ENCODE measurements around the gene CPZ.
"Not testable (repeated sequence)": the region's sequence is repeated elsewhere in the genome, so short reads cannot be mapped to it uniquely, and the experiment has no call there.

Gene CPZ

DNA sequence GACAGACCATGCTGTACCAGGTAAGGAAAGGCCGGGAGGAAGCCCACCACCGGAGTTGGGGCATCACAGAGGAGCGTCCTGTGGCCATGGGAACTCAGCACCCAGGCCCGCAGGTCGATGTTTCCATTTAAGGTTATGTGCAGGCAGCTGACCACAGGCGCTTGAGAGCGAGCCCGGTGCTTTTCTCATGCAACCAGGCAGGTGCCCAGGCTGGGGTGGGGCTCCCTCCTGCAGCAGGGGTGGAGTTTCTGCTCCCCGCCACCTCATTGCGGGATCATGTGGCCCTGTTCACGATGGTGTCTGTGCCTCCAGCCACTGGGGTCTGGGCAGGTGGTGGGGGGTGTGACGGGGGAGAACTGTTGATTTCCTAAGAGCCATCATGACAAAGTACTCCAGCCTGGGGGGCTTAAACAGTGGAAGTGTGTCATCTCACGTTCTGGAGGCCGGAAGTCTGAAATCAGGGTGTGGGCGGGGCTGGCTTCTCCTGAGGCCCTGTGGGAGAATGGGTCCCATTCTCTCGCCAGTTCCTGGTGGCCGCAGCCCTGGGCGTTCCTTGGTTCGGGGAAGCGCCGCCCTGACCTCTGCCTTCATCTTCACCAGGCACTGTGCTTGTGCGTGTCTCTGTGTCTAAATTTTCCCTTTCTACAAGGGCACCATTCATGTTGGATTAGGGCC, 60.9 kb downstream of the CPZ start:
- ChIA-PET POLR2A (no interaction called here), CTCF (no interaction called here)
- no peak for DNase-seq (ENCODE audit: extremely low spot score)
- TF ChIP-seq FOXK2 (IDR thresholded peaks at IDR 0.05) (no peak), CTBP1 (IDR thresholded peaks at IDR 0.05; ENCODE audit: borderline replicate concordance) (no peak), SUZ12 (IDR thresholded peaks at IDR 0.05) (no peak), BHLHE40 (IDR thresholded peaks at IDR 0.05; ENCODE audit: borderline replicate concordance) (no peak), L3MBTL2 (conservative IDR thresholded peaks at IDR 0.05) (no peak), HDGF (IDR thresholded peaks at IDR 0.05; ENCODE audit: borderline replicate concordance) (no peak), TARDBP (IDR thresholded peaks at IDR 0.05) (no peak), ZNF384 (IDR thresholded peaks at IDR 0.05) (no peak), LEF1 (IDR thresholded peaks at IDR 0.05; ENCODE audit: borderline replicate concordance) (no peak), FOXA1 (IDR thresholded peaks at IDR 0.05) (no peak), ARNT (IDR thresholded peaks at IDR 0.05) (no peak), SP1 (IDR thresholded peaks at IDR 0.05) (no peak), NFRKB (IDR thresholded peaks at IDR 0.05) (no peak), FOXM1 (IDR thresholded peaks at IDR 0.05; ENCODE audit: borderline replicate concordance) (no peak), ELF4 (IDR thresholded peaks at IDR 0.05) (no peak)
- TF ChIP-seq, protein P1, sequence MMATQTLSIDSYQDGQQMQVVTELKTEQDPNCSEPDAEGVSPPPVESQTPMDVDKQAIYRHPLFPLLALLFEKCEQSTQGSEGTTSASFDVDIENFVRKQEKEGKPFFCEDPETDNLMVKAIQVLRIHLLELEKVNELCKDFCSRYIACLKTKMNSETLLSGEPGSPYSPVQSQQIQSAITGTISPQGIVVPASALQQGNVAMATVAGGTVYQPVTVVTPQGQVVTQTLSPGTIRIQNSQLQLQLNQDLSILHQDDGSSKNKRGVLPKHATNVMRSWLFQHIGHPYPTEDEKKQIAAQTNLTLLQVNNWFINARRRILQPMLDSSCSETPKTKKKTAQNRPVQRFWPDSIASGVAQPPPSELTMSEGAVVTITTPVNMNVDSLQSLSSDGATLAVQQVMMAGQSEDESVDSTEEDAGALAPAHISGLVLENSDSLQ (IDR thresholded peaks at IDR 0.05): no peak

DNA sequence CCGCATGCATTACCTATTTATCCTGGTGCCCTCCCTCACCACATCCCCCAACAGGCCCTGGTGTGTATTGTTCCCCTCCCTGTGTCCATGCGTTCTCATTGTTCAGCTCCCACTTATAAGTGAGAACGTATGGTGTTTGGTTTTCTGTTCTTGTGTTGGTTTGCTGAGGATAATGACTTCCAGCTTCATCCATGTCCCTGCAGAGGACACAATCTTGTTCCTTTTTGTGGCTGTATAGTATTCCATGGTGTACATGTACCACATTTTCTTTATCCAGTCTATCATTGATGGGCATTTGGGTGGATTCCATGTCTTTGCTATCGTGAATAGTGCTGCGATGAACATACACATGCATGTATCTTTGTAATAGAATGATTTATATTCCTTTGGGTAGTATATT, 61.6 kb downstream of the CPZ start:
- POLR2A ChIA-PET; CTCF ChIA-PET; DNase-seq (ENCODE audit: extremely low spot score): not testable (repeated sequence)

DNA sequence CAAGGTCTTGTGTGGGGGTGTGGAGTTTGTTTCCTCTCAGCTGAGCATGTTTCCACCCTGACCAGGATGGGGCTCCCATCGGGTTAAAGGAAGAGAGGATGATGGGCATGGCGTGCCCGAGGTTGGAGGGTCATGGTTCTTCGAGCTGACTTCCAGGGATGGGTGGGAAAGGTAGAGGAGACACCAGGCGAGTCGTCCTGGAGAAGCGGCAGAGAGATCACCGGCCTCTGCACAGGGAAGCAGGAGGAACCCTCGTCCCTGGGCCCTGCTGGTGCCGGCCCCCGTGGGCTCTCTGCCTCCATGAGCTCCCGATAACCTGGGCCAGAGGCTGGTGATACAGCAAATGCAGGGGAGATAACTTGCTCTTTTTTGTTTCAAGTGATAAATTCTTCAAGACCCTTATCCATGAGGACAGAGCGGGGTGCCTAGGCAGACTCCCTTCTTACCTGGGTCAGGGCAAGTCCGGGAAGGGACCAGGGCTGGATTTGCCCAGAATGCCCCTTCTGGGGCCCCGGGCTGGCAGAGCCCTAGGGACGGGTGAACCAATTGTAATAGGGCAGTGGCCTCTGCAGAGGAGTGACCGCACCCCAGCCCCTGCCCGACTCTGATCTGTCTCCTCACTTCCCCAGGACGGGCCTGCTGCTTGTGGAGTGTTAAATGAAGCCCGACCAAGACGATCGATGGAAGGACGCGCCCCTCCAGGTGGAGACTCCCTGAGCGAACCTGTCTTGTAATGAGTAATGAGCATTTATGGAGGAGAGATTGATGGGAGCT, 63.0 kb downstream of the CPZ start:
- TF ChIP-seq FOXM1 (IDR thresholded peaks at IDR 0.05; ENCODE audit: borderline replicate concordance) (no peak), BHLHE40 (IDR thresholded peaks at IDR 0.05; ENCODE audit: borderline replicate concordance) (no peak), ZNF384 (IDR thresholded peaks at IDR 0.05) (no peak), ELF4 (IDR thresholded peaks at IDR 0.05) (no peak), CTBP1 (IDR thresholded peaks at IDR 0.05; ENCODE audit: borderline replicate concordance) (no peak), FOXK2 (IDR thresholded peaks at IDR 0.05) (no peak), NFRKB (IDR thresholded peaks at IDR 0.05) (no peak), FOXA1 (IDR thresholded peaks at IDR 0.05) (no peak), L3MBTL2 (conservative IDR thresholded peaks at IDR 0.05) (no peak), SP1 (IDR thresholded peaks at IDR 0.05) (no peak), SUZ12 (IDR thresholded peaks at IDR 0.05) (no peak), HDGF (IDR thresholded peaks at IDR 0.05; ENCODE audit: borderline replicate concordance) (no peak), TARDBP (IDR thresholded peaks at IDR 0.05) (no peak)
- TF ChIP-seq, protein P1 (IDR thresholded peaks at IDR 0.05): no peak
- ChIA-PET POLR2A (no interaction called here), CTCF (no interaction called here)
- no peak for DNase-seq (ENCODE audit: extremely low spot score)

DNA sequence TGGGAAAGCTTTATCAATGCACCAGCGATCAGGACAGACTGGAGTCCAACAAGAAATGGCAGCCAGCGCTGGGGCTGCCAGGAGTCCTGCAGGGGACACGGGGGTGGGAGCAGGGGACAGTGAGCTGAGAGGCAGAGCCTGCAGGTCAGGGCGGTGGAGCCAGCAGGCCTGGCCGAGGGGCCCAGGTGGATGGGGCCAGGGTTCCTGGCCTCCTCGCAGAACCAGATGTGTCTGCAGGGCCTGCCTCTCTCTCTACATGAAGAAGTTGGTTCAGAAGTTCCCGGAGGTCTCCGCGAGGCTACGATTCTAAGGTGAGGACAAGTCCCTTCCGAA, 63.6 kb downstream of the CPZ start:
- ChIA-PET CTCF (no interaction called here), POLR2A (no interaction called here)
- DNase-seq (ENCODE audit: extremely low spot score): no peak
- no peak for TF ChIP-seq FOXK2 (IDR thresholded peaks at IDR 0.05)
- no peak for TF ChIP-seq FOXA1 (IDR thresholded peaks at IDR 0.05)
- no peak for TF ChIP-seq SUZ12 (IDR thresholded peaks at IDR 0.05)
- no peak for TF ChIP-seq TARDBP (IDR thresholded peaks at IDR 0.05)
- TF ChIP-seq NFRKB (IDR thresholded peaks at IDR 0.05): no peak
- no peak for TF ChIP-seq FOXM1 (IDR thresholded peaks at IDR 0.05; ENCODE audit: borderline replicate concordance)
- TF ChIP-seq ZNF384 (IDR thresholded peaks at IDR 0.05): no peak
- TF ChIP-seq L3MBTL2 (conservative IDR thresholded peaks at IDR 0.05): no peak
- no peak for TF ChIP-seq ELF4 (IDR thresholded peaks at IDR 0.05)

DNA sequence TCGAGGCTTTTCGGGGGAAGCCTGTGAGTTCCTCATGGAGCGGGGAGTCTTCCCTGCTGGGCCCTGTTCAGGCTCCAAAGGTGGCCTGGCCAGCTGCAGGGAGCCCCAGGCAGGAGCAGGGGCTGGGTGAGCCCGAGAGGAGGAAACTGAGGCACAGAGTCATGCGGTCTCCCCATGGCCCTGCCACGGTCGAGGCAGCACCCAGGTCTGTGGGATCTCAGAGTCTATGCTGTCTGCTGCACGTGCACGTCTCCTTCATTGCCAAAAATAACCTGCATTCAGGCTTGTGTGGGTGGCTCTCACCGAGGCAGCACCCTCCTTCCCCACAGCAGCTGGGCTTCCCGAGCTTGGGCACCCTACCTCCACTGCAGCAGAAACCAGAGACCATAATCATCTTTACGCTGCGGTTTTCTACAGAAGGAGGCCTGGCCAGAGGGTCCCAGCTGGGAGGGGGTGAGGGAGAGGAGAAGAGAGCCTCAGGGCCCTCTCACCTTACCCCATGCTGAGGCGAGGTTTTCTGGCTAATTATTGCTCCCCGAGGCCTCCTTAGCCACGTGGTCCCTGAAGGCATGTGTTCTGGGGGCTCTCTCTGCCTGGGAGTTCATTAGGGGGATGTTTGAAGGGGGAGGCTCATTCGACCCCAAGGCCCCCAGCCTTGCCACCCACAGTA, 64.3 kb downstream of the CPZ start:
- TF ChIP-seq FOXA1 (IDR thresholded peaks at IDR 0.05) (no peak), FOXK2 (IDR thresholded peaks at IDR 0.05) (no peak), SUZ12 (IDR thresholded peaks at IDR 0.05) (no peak), CTBP1 (IDR thresholded peaks at IDR 0.05; ENCODE audit: borderline replicate concordance) (no peak), ZNF384 (IDR thresholded peaks at IDR 0.05) (no peak), LEF1 (IDR thresholded peaks at IDR 0.05; ENCODE audit: borderline replicate concordance) (no peak), ARNT (IDR thresholded peaks at IDR 0.05) (no peak), L3MBTL2 (conservative IDR thresholded peaks at IDR 0.05) (no peak), NFRKB (IDR thresholded peaks at IDR 0.05) (no peak), HDGF (IDR thresholded peaks at IDR 0.05; ENCODE audit: borderline replicate concordance) (no peak), SP1 (IDR thresholded peaks at IDR 0.05) (no peak)
- CTCF ChIA-PET: no interaction called here
- POLR2A ChIA-PET: no interaction called here
- DNase-seq (ENCODE audit: extremely low spot score): no peak

DNA sequence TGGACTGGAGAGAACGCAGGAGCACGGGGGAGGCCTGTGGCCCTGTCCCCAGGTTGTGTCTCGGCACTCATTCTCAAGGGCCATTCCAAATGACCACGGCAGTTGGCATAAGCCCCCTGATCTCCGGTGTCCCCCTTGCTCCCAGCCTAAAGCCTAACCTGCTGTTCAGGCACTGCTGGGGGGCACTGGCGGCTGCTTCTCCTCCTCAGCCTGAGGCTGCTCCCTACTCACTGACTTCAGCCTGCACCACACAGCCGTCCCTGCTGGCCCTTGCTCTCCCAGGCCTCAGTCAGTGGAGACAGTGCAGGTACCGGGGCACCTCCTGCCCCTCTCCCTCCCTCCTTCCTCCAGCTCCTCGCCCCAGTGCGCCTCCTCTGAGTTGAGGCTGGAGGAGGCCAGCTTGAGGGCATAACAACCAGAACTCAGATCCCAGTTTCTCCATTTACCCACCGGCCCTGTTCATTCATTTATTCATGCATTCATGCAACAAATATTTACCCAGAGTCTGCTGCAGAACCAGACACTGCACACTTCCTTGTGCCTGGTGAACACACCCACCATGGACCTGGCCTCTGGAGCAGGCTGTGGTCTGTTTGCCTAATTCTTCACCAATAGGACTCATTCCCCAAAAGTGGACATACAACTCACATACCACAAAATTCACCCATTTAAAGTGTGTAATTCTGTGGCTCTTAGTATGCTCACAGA, 65.0 kb downstream of the CPZ start:
- TF ChIP-seq TARDBP (IDR thresholded peaks at IDR 0.05) (no peak), BHLHE40 (IDR thresholded peaks at IDR 0.05; ENCODE audit: borderline replicate concordance) (no peak), L3MBTL2 (conservative IDR thresholded peaks at IDR 0.05) (no peak), SP1 (IDR thresholded peaks at IDR 0.05) (no peak), FOXA1 (IDR thresholded peaks at IDR 0.05) (no peak), HDGF (IDR thresholded peaks at IDR 0.05; ENCODE audit: borderline replicate concordance) (no peak), ARNT (IDR thresholded peaks at IDR 0.05) (no peak), ELF4 (IDR thresholded peaks at IDR 0.05) (no peak), FOXM1 (IDR thresholded peaks at IDR 0.05; ENCODE audit: borderline replicate concordance) (no peak), LEF1 (IDR thresholded peaks at IDR 0.05; ENCODE audit: borderline replicate concordance) (no peak), ZNF384 (IDR thresholded peaks at IDR 0.05) (no peak), SUZ12 (IDR thresholded peaks at IDR 0.05) (no peak), NFRKB (IDR thresholded peaks at IDR 0.05) (no peak), CTBP1 (IDR thresholded peaks at IDR 0.05; ENCODE audit: borderline replicate concordance) (no peak)
- TF ChIP-seq, protein P1 (IDR thresholded peaks at IDR 0.05): no peak
- POLR2A ChIA-PET: no interaction called here
- CTCF ChIA-PET: no interaction called here
- no peak for DNase-seq (ENCODE audit: extremely low spot score)
